ENCODE results near the gene SCN2B.

GRCh38 chr11:118155776-118156530 is 20.5 kb downstream of the SCN2B start:
- TF ChIP-seq POLR2A (IDR thresholded peaks at IDR 0.05; ENCODE audit: low read length) (no peak), GATA1 (IDR thresholded peaks at IDR 0.05; ENCODE audit: low read depth, low read length) (no peak)
